HepG2 (cell line): ENCODE results near the gene NVL. TPM values are rescaled to one million over a fixed set of nuclear protein-coding genes. Genes with fewer than 3 reads are reported as not detected.

Experiments
- ATAC-seq: fragments of 200-7000 bp; cut with Tn5 transposase; 3 replicates; pipeline ENCODE4 v1.9.1; 2020; ENCODE audit warnings: mild to moderate bottlenecking, moderate library complexity
- BruUV-seq: library from RNA; stranded (reverse); fragments of 400-500 nt; replicated peaks from 2 replicates; lab custom pipeline; 2021; lab: Mats Ljungman, UMichigan
- CTCF ChIA-PET: fragments of 300-600 bp; formaldehyde crosslinking; extraction: SDS; loops from one replicate; lab custom pipeline; 2021; ENCODE audit warnings: low total read pairs, inconsistent platforms, low intra/inter-chr PET ratio; lab: Yijun Ruan, JAX
- POLR2A ChIA-PET: fragments of 350-600 bp; sonication (Branson Sonifier 250); formaldehyde crosslinking; loops from one replicate; lab custom pipeline; 2020; ENCODE audit warnings: antibody characterized with exemption, inconsistent platforms; lab: Yijun Ruan, JAX
- DNase-seq: peaks from one replicate; pipeline ENCODE4 v3.0.0-alpha.2; 2015; ENCODE audit warnings: low spot score
- FAIRE-seq: peaks from 3 replicates; lab custom pipeline; 2011; peaks lifted over from hg19 to GRCh38; lab: Jason Lieb, UNC
- H2AFZ ChIP-seq: one replicate; pipeline ENCODE4 v1.6.1; 2011; ENCODE audit warnings: low read length, inconsistent platforms
- H3K27ac ChIP-seq: fragments of 300-600 bp; 3 replicates; pipeline ENCODE4 v1.8.0; 2011; ENCODE audit warnings: mixed run types, mild to moderate bottlenecking, mixed read lengths, low read length, inconsistent platforms; ENCODE audit not compliant: insufficient read depth; ENCODE audit errors: extremely low read length
- H3K27me3 ChIP-seq, 2 experiments: fragments of 200-600 bp in 1 of 2; 2 replicates in 1 of 2; 3 replicates in 1 of 2; pipeline versions ENCODE4 v1.6.0 to v1.8.0; 2011; ENCODE audit warnings: low read length in 2 of 2, mild to moderate bottlenecking in 2 of 2, moderate library complexity in 2 of 2, inconsistent platforms in 1 of 2; ENCODE audit not compliant: insufficient read depth in 2 of 2, control insufficient read depth in 1 of 2
- H3K36me3 ChIP-seq, 2 experiments: fragments of 200-600 bp in 1 of 2; replicated peaks in 1 of 2; 2 replicates in 1 of 2; 3 replicates in 1 of 2; pipeline versions ENCODE4 v1.5.1 to v1.8.0; 2011; ENCODE audit warnings: low read length in 2 of 2, inconsistent platforms in 1 of 2; ENCODE audit not compliant: insufficient read depth in 2 of 2, control insufficient read depth in 1 of 2
- H3K4me1 ChIP-seq: 2 replicates; pipeline ENCODE4 v1.5.1; 2012; ENCODE audit warnings: low read length, inconsistent platforms; ENCODE audit not compliant: insufficient read depth
- H3K4me2 ChIP-seq: 2 replicates; pipeline ENCODE4 v1.6.0; 2011; ENCODE audit warnings: low read depth, low read length, inconsistent platforms
- H3K4me3 ChIP-seq, 3 experiments: fragments of 200-600 bp in 1 of 3; sonication (generic), shearing (Covaris generic) in 1 of 3; replicated peaks in 1 of 3; 2 replicates each; pipeline ENCODE4 v1.5.1; 2011 to 2016; ENCODE audit warnings: low read length in 3 of 3, inconsistent platforms in 2 of 3, low read depth in 2 of 3, mild to moderate bottlenecking in 2 of 3, control low read depth in 1 of 3, mixed read lengths in 1 of 3; ENCODE audit not compliant: insufficient read depth in 1 of 3
- H3K79me2 ChIP-seq: one replicate; pipeline ENCODE4 v1.6.1; 2011; ENCODE audit warnings: low read length, inconsistent platforms; ENCODE audit not compliant: insufficient read depth
- H3K9ac ChIP-seq: 2 replicates; pipeline ENCODE4 v1.6.0; 2011; ENCODE audit warnings: mild to moderate bottlenecking, low read depth, low read length, inconsistent platforms; ENCODE audit not compliant: insufficient read depth
- H3K9me3 ChIP-seq: 2 replicates; pipeline ENCODE4 v1.5.1; 2012; ENCODE audit warnings: mild to moderate bottlenecking, low read length
- H4K20me1 ChIP-seq: 2 replicates; pipeline ENCODE4 v1.6.0; 2011; ENCODE audit warnings: inconsistent platforms, mild to moderate bottlenecking, low read length, moderate library complexity; ENCODE audit not compliant: insufficient read depth
- ATM ChIP-seq: fragments of 450-650 bp; IDR thresholded peaks from 2 replicates; pipeline ENCODE4 v1.7.1; 2017; ENCODE audit warnings: mild to moderate bottlenecking, borderline replicate concordance
- HNRNPL ChIP-seq: fragments of 200-400 bp; formaldehyde crosslinking; IDR thresholded peaks from 2 replicates; pipeline ENCODE4 v1.6.1; 2017; ENCODE audit warnings: mild to moderate bottlenecking, low read depth, low read length
- ZFP82 ChIP-seq: sonication (generic); formaldehyde crosslinking; IDR thresholded peaks from 2 replicates; pipeline ENCODE4 v1.5.1; 2020; ENCODE audit warnings: mild to moderate bottlenecking, missing genetic modification reagents, borderline replicate concordance
- ZNF33B ChIP-seq: sonication (generic); formaldehyde crosslinking; IDR thresholded peaks from 2 replicates; pipeline ENCODE4 v1.5.1; 2020; ENCODE audit warnings: mild to moderate bottlenecking, missing genetic modification reagents
- ZNF879 ChIP-seq: sonication (generic); formaldehyde crosslinking; IDR thresholded peaks from 2 replicates; pipeline ENCODE4 v1.8.1; 2023; ENCODE audit warnings: missing genetic modification reagents
- WGBS: methylation state at CpG from one replicate; pipeline ENCODE4 v1.1.6; 2017; ENCODE audit warnings: low lambda C conversion rate; 5-methylcytosine and 5-hydroxymethylcytosine counted together
- in situ Hi-C: cut with HindIII; loops from 2 replicates; pipeline ENCODE4 v1.10.0; 2017; ENCODE audit warnings: low pct_unique_long_range_greater_than_20kb; ENCODE audit not compliant: extremely low pct_ligation_motif_present
- intact Hi-C: fragments of 100-400 bp; cut with micrococcal nuclease; formaldehyde crosslinking; loops from one replicate; pipeline ENCODE4 v1.10.0; 2022; ENCODE audit not compliant: unreplicated experiment
- polyA plus RNA-seq, 8 experiments: library from polyadenylated mRNA; depleted of rRNA in 3 of 8; stranded (reverse) in 7 of 8; unstranded in 1 of 8; fragments of >200 nt; fragmentation: Illumina TruSeq in 4 of 8; extraction: Trizol in 4 of 8; gene quantifications; 2 replicates each; pipeline versions ENCODE4 v1.2.1 to v1.2.3, GENCODE V29; 2011 to 2016; ENCODE audit warnings: low read depth in 4 of 8, missing spikeins in 1 of 8, mixed read lengths in 1 of 8; ENCODE audit not compliant: insufficient read depth in 1 of 8
- total RNA-seq, 5 experiments: library from RNA; depleted of rRNA; stranded (reverse); fragments of >200 nt; fragmentation: Illumina TruSeq; extraction: Trizol; gene quantifications; 2 replicates each; pipeline ENCODE4 v1.2.3, GENCODE V29; 2016; ENCODE audit warnings: low read depth in 1 of 5
- TF ChIP-seq, protein P1 (sequence below): sonication (generic); formaldehyde crosslinking; IDR thresholded peaks from 2 replicates; pipeline ENCODE4 v1.4.0; 2020; ENCODE audit warnings: missing genetic modification reagents
- TF ChIP-seq, protein P2 (sequence below): sonication (generic); formaldehyde crosslinking; IDR thresholded peaks from 2 replicates; pipeline ENCODE4 v1.4.0; 2020; ENCODE audit warnings: missing genetic modification reagents
- TF ChIP-seq, protein P3 (sequence below): sonication (generic); formaldehyde crosslinking; IDR thresholded peaks from 2 replicates; pipeline ENCODE4 v1.8.0; 2022; ENCODE audit warnings: missing genetic modification reagents, mild to moderate bottlenecking, moderate library complexity, borderline replicate concordance
- TF ChIP-seq, protein P4 (sequence below): sonication (generic); formaldehyde crosslinking; IDR thresholded peaks from 2 replicates; pipeline ENCODE4 v1.4.0; 2020; ENCODE audit warnings: missing genetic modification reagents

Gene NVL
- total and polyA plus RNA-seq, 2 of the 13 experiments (the other 11 are each of a cell fraction or from before 2014, with no cell fraction given), result 8.3 to 21.0 TPM

DNA sequence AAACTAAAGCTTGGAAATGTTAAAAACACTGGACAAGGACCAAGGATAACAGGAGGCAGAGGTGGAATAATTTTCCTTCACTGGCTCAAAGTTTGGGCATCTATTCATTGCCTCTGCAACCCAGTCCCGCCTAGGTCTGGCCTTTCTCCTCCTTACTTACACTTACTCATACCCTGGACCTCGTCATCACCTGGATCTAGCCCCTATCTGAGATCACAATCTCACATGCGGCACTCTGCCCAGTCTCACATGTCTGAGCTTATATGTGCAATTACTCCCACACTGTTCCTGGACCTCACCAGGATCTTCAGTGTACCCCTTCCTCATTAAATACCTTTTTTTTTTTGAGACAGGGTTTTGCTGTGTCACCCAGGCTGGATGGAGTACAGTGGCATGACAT lies 37.6 kb downstream of the NVL start (continued):
- no peak for TF ChIP-seq ZFP82 (CRISPR knock-in tag)

DNA sequence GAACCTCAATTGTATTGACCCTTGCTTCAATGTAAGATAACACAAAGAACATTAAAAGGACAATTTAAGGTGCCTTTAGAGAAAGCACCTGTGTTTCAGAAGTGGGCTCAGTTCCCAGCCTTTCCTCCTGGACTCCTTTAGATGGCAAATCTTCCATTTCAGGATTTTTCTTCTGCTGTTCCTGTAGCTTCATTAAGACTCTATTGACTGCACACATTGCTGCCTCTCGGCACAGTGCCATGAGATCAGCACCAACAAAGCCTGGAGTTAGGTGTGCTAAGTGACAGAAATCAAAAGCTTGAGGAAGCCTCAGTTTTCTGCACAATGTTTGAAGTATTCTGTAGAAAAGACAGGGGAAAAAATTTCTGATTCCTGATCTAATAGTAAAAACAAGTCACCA lies 40.6 kb downstream of the NVL start:
- H4K20me1 ChIP-seq, result no peaks in the 10 kb centered on the region
- BruUV-seq, result no TSS peak
- no peak overlapping the region for H3K4me3 ChIP-seq
- H3K9ac ChIP-seq, result no peak overlapping the region
- ChIA-PET CTCF (no interaction called here), POLR2A (no interaction called here)
- no peaks in the 10 kb centered on the region for H3K27me3 ChIP-seq
- ATAC-seq, result no peak
- WGBS, result 88% methylated on average over 1 of the region's 1 CpG
- in situ Hi-C loops (no loop called here), intact Hi-C loops (no loop called here)
- peaks cover 11 to 51% of the 10 kb centered on the region in 2 experiments for H3K36me3 ChIP-seq
- no peaks in the 10 kb centered on the region for H3K9me3 ChIP-seq
- H3K4me2 ChIP-seq, result no peak overlapping the region
- no peaks in the 10 kb centered on the region for H3K79me2 ChIP-seq
- no peak for FAIRE-seq
- no peak overlapping the region for H3K27ac ChIP-seq
- H2AFZ ChIP-seq, result no peak overlapping the region
- no peak for DNase-seq
- TF ChIP-seq ATM, result no peak
- TF ChIP-seq, protein P1, sequence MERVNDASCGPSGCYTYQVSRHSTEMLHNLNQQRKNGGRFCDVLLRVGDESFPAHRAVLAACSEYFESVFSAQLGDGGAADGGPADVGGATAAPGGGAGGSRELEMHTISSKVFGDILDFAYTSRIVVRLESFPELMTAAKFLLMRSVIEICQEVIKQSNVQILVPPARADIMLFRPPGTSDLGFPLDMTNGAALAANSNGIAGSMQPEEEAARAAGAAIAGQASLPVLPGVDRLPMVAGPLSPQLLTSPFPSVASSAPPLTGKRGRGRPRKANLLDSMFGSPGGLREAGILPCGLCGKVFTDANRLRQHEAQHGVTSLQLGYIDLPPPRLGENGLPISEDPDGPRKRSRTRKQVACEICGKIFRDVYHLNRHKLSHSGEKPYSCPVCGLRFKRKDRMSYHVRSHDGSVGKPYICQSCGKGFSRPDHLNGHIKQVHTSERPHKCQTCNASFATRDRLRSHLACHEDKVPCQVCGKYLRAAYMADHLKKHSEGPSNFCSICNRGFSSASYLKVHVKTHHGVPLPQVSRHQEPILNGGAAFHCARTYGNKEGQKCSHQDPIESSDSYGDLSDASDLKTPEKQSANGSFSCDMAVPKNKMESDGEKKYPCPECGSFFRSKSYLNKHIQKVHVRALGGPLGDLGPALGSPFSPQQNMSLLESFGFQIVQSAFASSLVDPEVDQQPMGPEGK (CRISPR knock-in tag), result no peak
- no peak for TF ChIP-seq HNRNPL
- TF ChIP-seq, protein P2, sequence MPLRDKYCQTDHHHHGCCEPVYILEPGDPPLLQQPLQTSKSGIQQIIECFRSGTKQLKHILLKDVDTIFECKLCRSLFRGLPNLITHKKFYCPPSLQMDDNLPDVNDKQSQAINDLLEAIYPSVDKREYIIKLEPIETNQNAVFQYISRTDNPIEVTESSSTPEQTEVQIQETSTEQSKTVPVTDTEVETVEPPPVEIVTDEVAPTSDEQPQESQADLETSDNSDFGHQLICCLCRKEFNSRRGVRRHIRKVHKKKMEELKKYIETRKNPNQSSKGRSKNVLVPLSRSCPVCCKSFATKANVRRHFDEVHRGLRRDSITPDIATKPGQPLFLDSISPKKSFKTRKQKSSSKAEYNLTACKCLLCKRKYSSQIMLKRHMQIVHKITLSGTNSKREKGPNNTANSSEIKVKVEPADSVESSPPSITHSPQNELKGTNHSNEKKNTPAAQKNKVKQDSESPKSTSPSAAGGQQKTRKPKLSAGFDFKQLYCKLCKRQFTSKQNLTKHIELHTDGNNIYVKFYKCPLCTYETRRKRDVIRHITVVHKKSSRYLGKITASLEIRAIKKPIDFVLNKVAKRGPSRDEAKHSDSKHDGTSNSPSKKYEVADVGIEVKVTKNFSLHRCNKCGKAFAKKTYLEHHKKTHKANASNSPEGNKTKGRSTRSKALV (CRISPR knock-in tag), result no peak
- no peak for TF ChIP-seq ZNF33B
- TF ChIP-seq ZNF879, result no peak
- TF ChIP-seq, protein P3, sequence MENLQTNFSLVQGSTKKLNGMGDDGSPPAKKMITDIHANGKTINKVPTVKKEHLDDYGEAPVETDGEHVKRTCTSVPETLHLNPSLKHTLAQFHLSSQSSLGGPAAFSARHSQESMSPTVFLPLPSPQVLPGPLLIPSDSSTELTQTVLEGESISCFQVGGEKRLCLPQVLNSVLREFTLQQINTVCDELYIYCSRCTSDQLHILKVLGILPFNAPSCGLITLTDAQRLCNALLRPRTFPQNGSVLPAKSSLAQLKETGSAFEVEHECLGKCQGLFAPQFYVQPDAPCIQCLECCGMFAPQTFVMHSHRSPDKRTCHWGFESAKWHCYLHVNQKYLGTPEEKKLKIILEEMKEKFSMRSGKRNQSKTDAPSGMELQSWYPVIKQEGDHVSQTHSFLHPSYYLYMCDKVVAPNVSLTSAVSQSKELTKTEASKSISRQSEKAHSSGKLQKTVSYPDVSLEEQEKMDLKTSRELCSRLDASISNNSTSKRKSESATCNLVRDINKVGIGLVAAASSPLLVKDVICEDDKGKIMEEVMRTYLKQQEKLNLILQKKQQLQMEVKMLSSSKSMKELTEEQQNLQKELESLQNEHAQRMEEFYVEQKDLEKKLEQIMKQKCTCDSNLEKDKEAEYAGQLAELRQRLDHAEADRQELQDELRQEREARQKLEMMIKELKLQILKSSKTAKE, result no peak
- TF ChIP-seq, protein P4, sequence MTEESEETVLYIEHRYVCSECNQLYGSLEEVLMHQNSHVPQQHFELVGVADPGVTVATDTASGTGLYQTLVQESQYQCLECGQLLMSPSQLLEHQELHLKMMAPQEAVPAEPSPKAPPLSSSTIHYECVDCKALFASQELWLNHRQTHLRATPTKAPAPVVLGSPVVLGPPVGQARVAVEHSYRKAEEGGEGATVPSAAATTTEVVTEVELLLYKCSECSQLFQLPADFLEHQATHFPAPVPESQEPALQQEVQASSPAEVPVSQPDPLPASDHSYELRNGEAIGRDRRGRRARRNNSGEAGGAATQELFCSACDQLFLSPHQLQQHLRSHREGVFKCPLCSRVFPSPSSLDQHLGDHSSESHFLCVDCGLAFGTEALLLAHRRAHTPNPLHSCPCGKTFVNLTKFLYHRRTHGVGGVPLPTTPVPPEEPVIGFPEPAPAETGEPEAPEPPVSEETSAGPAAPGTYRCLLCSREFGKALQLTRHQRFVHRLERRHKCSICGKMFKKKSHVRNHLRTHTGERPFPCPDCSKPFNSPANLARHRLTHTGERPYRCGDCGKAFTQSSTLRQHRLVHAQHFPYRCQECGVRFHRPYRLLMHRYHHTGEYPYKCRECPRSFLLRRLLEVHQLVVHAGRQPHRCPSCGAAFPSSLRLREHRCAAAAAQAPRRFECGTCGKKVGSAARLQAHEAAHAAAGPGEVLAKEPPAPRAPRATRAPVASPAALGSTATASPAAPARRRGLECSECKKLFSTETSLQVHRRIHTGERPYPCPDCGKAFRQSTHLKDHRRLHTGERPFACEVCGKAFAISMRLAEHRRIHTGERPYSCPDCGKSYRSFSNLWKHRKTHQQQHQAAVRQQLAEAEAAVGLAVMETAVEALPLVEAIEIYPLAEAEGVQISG (CRISPR knock-in tag), result no peak
- H3K4me1 ChIP-seq, result no peaks in the 10 kb centered on the region
